ENCODE data around the gene C16orf86.
A peak's percentile ranks its signal among the peaks of the same experiment; 100 is the strongest.

Gene C16orf86

GRCh38 chr16:67666559-67667452, at the start of gene C16orf86, which contains the start of gene ENKD1:
C16orf86 (plus strand) TSS chr16:67666814; CDS start chr16:67666971, 157 bp downstream.
ENKD1 (minus strand) TSS chr16:67666750; CDS start chr16:67666442, 308 bp downstream.
- peak; percentile 90 for DNase-seq

- no peak for DNase-seq
Observed at GRCh38 chr16:67628216-67628615, 38.4 kb upstream of the C16orf86 start.

GRCh38 chr16:67632415-67633172, 34.0 kb upstream of the C16orf86 start:
- DNase-seq: no peak

GRCh38 chr16:67636713-67637112, 29.9 kb upstream of the C16orf86 start:
- DNase-seq: no peak

- DNase-seq: no peak
Observed at GRCh38 chr16:67637625-67638024, 29.0 kb upstream of the C16orf86 start.

- peak; percentile 55 for DNase-seq
Observed at GRCh38 chr16:67641779-67642708, 24.6 kb upstream of the C16orf86 start.

GRCh38 chr16:67644038-67644437, 22.6 kb upstream of the C16orf86 start:
- DNase-seq: no peak

GRCh38 chr16:67645397-67646121, 21.1 kb upstream of the C16orf86 start:
- DNase-seq: no peak

- no peak for DNase-seq
Observed at GRCh38 chr16:67647111-67647651, 19.4 kb upstream of the C16orf86 start.

- DNase-seq: no peak
Observed at GRCh38 chr16:67647681-67648080, 18.9 kb upstream of the C16orf86 start.

GRCh38 chr16:67648088-67648763, 18.4 kb upstream of the C16orf86 start:
- peak; percentile 13 for DNase-seq

- no peak for DNase-seq
Observed at GRCh38 chr16:67648764-67649407, 17.7 kb upstream of the C16orf86 start.

- peak; percentile 27 for DNase-seq
Observed at GRCh38 chr16:67649494-67649931, 17.1 kb upstream of the C16orf86 start.

GRCh38 chr16:67650023-67650422, 16.6 kb upstream of the C16orf86 start:
- no peak for DNase-seq

GRCh38 chr16:67651039-67651438, 15.6 kb upstream of the C16orf86 start:
- no peak for DNase-seq

GRCh38 chr16:67651847-67652246, 14.8 kb upstream of the C16orf86 start:
- peak; percentile 23 for DNase-seq

- DNase-seq: peak; percentile 23
Observed at GRCh38 chr16:67652578-67653127, 14.0 kb upstream of the C16orf86 start.

GRCh38 chr16:67653128-67653788, 13.4 kb upstream of the C16orf86 start:
- DNase-seq: peak; percentile 29

GRCh38 chr16:67653789-67654402, 12.7 kb upstream of the C16orf86 start:
- DNase-seq: peak; percentile 20

All from right hindlimb (tissue), 1 donor.